Parathyroid adenoma (tissue), 2 donors: ENCODE data around the gene ABTB1.

Experiments
- H2AFZ ChIP-seq: fragments of 300-600 bp; sonication (generic); one replicate; pipeline ENCODE4 v1.7.0; 2017; ENCODE audit warnings: antibody characterized with exemption, mild to moderate bottlenecking
- H3K27ac ChIP-seq: fragments of 300-600 bp; sonication (generic); one replicate; pipeline ENCODE4 v1.7.0; 2017
- H3K27me3 ChIP-seq: fragments of 300-600 bp; sonication (generic); one replicate; pipeline ENCODE4 v1.7.0; 2017; ENCODE audit warnings: low read length; ENCODE audit not compliant: control insufficient read depth, insufficient read depth
- H3K36me3 ChIP-seq: fragments of 300-600 bp; sonication (generic); one replicate; pipeline ENCODE4 v1.7.0; 2017; ENCODE audit warnings: low read length; ENCODE audit not compliant: control insufficient read depth, insufficient read depth
- H3K4me1 ChIP-seq: fragments of 300-600 bp; sonication (generic); one replicate; pipeline ENCODE4 v1.7.0; 2017; ENCODE audit warnings: control low read depth
- H3K4me2 ChIP-seq: fragments of 300-600 bp; sonication (generic); one replicate; pipeline ENCODE4 v1.7.0; 2017; ENCODE audit warnings: low read length
- H3K4me3 ChIP-seq: fragments of 300-600 bp; sonication (generic); one replicate; pipeline ENCODE4 v1.7.0; 2017; ENCODE audit warnings: low read depth, low read length
- H3K79me2 ChIP-seq: fragments of 300-600 bp; sonication (generic); one replicate; pipeline ENCODE4 v1.7.0; 2017; ENCODE audit warnings: control low read depth
- H3K9ac ChIP-seq: fragments of 300-600 bp; sonication (generic); one replicate; pipeline ENCODE4 v1.7.0; 2017; ENCODE audit warnings: mild to moderate bottlenecking
- H3K9me3 ChIP-seq: fragments of 300-600 bp; sonication (generic); one replicate; pipeline ENCODE4 v1.7.0; 2017; ENCODE audit warnings: low read length; ENCODE audit not compliant: control insufficient read depth
- TF ChIP-seq, protein P1 (sequence below): fragments of 300-600 bp; sonication (generic); IDR thresholded peaks from one replicate; pipeline ENCODE4 v1.7.0; 2017; ENCODE audit warnings: antibody characterized with exemption, mild to moderate bottlenecking
- donor health status: primary hyperparathyroidism.

ABTB1 gene

GRCh38 chr3:127685708-127686511, 13.2 kb downstream of the ABTB1 start:
- Histone ChIP-seq H3K79me2 (no peaks in the 10 kb centered on the region), H3K27me3 (no peaks in the 10 kb centered on the region), H3K4me2 (no peak overlapping the region), H3K36me3 (no peaks in the 10 kb centered on the region), H3K9me3 (no peaks in the 10 kb centered on the region), H3K27ac (no peak overlapping the region), H2AFZ (no peak overlapping the region), H3K4me1 (no peaks in the 10 kb centered on the region), H3K4me3 (no peak overlapping the region), H3K9ac (no peak overlapping the region)
- TF ChIP-seq, protein P1, sequence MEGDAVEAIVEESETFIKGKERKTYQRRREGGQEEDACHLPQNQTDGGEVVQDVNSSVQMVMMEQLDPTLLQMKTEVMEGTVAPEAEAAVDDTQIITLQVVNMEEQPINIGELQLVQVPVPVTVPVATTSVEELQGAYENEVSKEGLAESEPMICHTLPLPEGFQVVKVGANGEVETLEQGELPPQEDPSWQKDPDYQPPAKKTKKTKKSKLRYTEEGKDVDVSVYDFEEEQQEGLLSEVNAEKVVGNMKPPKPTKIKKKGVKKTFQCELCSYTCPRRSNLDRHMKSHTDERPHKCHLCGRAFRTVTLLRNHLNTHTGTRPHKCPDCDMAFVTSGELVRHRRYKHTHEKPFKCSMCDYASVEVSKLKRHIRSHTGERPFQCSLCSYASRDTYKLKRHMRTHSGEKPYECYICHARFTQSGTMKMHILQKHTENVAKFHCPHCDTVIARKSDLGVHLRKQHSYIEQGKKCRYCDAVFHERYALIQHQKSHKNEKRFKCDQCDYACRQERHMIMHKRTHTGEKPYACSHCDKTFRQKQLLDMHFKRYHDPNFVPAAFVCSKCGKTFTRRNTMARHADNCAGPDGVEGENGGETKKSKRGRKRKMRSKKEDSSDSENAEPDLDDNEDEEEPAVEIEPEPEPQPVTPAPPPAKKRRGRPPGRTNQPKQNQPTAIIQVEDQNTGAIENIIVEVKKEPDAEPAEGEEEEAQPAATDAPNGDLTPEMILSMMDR = no peak

GRCh38 chr3:127686512-127686894, 13.8 kb downstream of the ABTB1 start:
- H3K27ac ChIP-seq = no peak overlapping the region
- H3K36me3 ChIP-seq = no peaks in the 10 kb centered on the region
- no peaks in the 10 kb centered on the region for H3K79me2 ChIP-seq
- TF ChIP-seq, protein P1 = no peak
- H3K4me2 ChIP-seq = no peak overlapping the region
- no peaks in the 10 kb centered on the region for H3K4me1 ChIP-seq
- H3K4me3 ChIP-seq = no peak overlapping the region
- no peaks in the 10 kb centered on the region for H3K27me3 ChIP-seq
- H3K9ac ChIP-seq = no peak overlapping the region
- H2AFZ ChIP-seq = no peak overlapping the region
- no peaks in the 10 kb centered on the region for H3K9me3 ChIP-seq

DNA sequence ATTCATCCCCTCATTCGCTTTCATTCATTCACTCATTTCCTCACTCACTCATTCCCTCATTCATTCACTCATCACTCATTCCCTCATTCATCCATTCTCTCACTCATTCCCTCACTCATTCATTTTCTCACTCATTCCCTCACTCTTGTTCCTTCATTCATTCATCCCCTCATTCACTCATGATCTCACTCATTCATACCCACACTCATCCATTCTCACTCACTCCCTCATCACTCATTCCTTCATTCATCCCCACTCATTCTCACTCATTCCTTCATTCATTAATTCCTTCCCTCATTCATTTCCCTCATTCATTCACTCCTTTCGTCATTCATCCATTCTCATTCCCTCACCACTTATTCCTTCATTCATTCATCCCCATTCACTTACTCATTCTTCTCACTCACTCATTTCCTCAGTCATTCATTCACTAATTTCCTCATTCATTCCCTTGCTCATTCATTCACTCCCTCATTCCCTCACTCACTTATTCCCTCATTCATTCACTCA, 14.5 kb downstream of the ABTB1 start:
- H3K9me3 ChIP-seq = no peaks in the 10 kb centered on the region
- no peaks in the 10 kb centered on the region for H3K4me1 ChIP-seq
- H3K79me2 ChIP-seq = no peaks in the 10 kb centered on the region
- no peaks in the 10 kb centered on the region for H3K36me3 ChIP-seq
- no peak overlapping the region for H3K4me3 ChIP-seq
- no peak overlapping the region for H2AFZ ChIP-seq
- TF ChIP-seq, protein P1 = no peak
- no peaks in the 10 kb centered on the region for H3K27me3 ChIP-seq
- H3K27ac ChIP-seq = no peak overlapping the region
- no peak overlapping the region for H3K9ac ChIP-seq
- H3K4me2 ChIP-seq = no peak overlapping the region

GRCh38 chr3:127688022-127688415, 15.3 kb downstream of the ABTB1 start:
- H3K4me1 ChIP-seq = no peaks in the 10 kb centered on the region
- TF ChIP-seq, protein P1 = no peak
- no peak overlapping the region for H2AFZ ChIP-seq
- H3K79me2 ChIP-seq = no peaks in the 10 kb centered on the region
- H3K9me3 ChIP-seq = no peaks in the 10 kb centered on the region
- no peaks in the 10 kb centered on the region for H3K27me3 ChIP-seq
- H3K27ac ChIP-seq = no peak overlapping the region
- H3K4me3 ChIP-seq = no peak overlapping the region
- H3K4me2 ChIP-seq = no peak overlapping the region
- no peak overlapping the region for H3K9ac ChIP-seq
- no peaks in the 10 kb centered on the region for H3K36me3 ChIP-seq
